HCT116 (cell line): ENCODE measurements around the gene CGNL1.

ENCODE experiments used
- EZH2 ChIP-seq: fragments of 200-600 bp; sonication (generic); IDR thresholded peaks from 2 replicates; pipeline ENCODE4 v1.6.1; 2017; ENCODE audit warnings: antibody characterized with exemption, mixed run types
- JUND ChIP-seq: IDR thresholded peaks from 2 replicates; pipeline ENCODE4 v1.6.1; 2012
- POLR2A ChIP-seq: IDR thresholded peaks from 2 replicates; pipeline ENCODE4 v1.7.0; 2011; ENCODE audit warnings: borderline replicate concordance; ENCODE audit not compliant: insufficient read depth, insufficient read length; ENCODE audit errors: extremely low read depth
- POLR2AphosphoS5 ChIP-seq: IDR thresholded peaks from 2 replicates; pipeline ENCODE4 v1.6.1; 2011; ENCODE audit warnings: mild to moderate bottlenecking, low read depth, low read length, moderate library complexity
- RAD21 ChIP-seq: IDR thresholded peaks from 2 replicates; pipeline ENCODE4 v1.6.1; 2012; ENCODE audit warnings: low read depth, mild to moderate bottlenecking
- SIN3A ChIP-seq: IDR thresholded peaks from 2 replicates; pipeline ENCODE4 v1.6.1; 2012; ENCODE audit warnings: low read depth
- ZFX ChIP-seq: fragments of 450-650 bp; IDR thresholded peaks from 2 replicates; pipeline ENCODE4 v1.6.1; 2017
- ZNF274 ChIP-seq: fragments of 200-500 bp; sonication (Bioruptor generic); IDR thresholded peaks from 2 replicates; pipeline ENCODE4 v1.6.1; 2014; ENCODE audit warnings: mild to moderate bottlenecking, low read depth, low read length, inconsistent platforms
- TF ChIP-seq, protein P1 (sequence below), 3 experiments: fragments of 200-600 bp in 1 of 3; sonication (generic) in 1 of 3; IDR thresholded peaks in 2 of 3; conservative IDR thresholded peaks in 1 of 3; 2 replicates each; pipeline ENCODE4 v1.5.1; 2012 to 2017; ENCODE audit warnings: low read depth in 2 of 3, low read length in 2 of 3, antibody characterized with exemption in 1 of 3, borderline replicate concordance in 1 of 3, control low read depth in 1 of 3, mild to moderate bottlenecking in 1 of 3, mixed read lengths in 1 of 3, mixed run types in 1 of 3, moderate library complexity in 1 of 3; ENCODE audit not compliant: insufficient read depth in 1 of 3
- TF ChIP-seq, protein P2 (sequence below): IDR thresholded peaks from 2 replicates; pipeline ENCODE4 v1.6.1; 2012
- TF ChIP-seq, protein P3 (sequence below): IDR thresholded peaks from 2 replicates; pipeline ENCODE4 v1.6.1; 2011; ENCODE audit warnings: mild to moderate bottlenecking, low read length, moderate library complexity; ENCODE audit not compliant: insufficient replicate concordance; ENCODE audit errors: extremely low read depth
- TF ChIP-seq, protein P4 (sequence below): IDR thresholded peaks from 2 replicates; pipeline ENCODE4 v1.6.1; 2012

DNA sequence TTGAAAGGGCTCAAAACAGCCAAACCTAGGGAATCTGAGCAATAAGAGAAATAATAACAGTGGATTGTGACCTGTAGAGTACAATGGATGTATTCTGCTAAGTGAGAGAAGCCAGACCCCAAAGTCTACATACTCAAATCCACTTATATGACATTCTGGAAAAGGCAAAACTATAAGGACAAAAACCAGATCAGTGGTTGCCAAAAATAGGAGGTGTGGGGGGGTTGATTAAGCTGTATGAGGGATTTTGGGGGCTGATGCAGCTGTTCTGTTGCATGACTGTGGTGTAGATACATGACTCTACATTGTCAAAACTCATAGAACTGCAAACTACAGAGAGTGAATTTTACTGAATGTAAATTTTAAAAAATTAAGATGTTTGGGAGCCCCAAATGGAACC is 20.1 kb upstream of the CGNL1 start:
- TF ChIP-seq RAD21 (no peak), POLR2A (no peak), SIN3A (no peak), ZFX (no peak), ZNF274 (no peak), EZH2 (no peak), JUND (no peak), POLR2AphosphoS5 (no peak)
- TF ChIP-seq, protein P1, sequence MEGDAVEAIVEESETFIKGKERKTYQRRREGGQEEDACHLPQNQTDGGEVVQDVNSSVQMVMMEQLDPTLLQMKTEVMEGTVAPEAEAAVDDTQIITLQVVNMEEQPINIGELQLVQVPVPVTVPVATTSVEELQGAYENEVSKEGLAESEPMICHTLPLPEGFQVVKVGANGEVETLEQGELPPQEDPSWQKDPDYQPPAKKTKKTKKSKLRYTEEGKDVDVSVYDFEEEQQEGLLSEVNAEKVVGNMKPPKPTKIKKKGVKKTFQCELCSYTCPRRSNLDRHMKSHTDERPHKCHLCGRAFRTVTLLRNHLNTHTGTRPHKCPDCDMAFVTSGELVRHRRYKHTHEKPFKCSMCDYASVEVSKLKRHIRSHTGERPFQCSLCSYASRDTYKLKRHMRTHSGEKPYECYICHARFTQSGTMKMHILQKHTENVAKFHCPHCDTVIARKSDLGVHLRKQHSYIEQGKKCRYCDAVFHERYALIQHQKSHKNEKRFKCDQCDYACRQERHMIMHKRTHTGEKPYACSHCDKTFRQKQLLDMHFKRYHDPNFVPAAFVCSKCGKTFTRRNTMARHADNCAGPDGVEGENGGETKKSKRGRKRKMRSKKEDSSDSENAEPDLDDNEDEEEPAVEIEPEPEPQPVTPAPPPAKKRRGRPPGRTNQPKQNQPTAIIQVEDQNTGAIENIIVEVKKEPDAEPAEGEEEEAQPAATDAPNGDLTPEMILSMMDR (IDR thresholded peaks at IDR 0.05 in 2 of 3, conservative IDR thresholded peaks at IDR 0.05 in 1 of 3; ENCODE audit: borderline replicate concordance in 1 of 3, insufficient read depth in 1 of 3, low read depth in 2 of 3, low read length in 2 of 3), result no peak
- TF ChIP-seq, protein P2, sequence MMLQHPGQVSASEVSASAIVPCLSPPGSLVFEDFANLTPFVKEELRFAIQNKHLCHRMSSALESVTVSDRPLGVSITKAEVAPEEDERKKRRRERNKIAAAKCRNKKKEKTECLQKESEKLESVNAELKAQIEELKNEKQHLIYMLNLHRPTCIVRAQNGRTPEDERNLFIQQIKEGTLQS, result no peak
- TF ChIP-seq, protein P3, sequence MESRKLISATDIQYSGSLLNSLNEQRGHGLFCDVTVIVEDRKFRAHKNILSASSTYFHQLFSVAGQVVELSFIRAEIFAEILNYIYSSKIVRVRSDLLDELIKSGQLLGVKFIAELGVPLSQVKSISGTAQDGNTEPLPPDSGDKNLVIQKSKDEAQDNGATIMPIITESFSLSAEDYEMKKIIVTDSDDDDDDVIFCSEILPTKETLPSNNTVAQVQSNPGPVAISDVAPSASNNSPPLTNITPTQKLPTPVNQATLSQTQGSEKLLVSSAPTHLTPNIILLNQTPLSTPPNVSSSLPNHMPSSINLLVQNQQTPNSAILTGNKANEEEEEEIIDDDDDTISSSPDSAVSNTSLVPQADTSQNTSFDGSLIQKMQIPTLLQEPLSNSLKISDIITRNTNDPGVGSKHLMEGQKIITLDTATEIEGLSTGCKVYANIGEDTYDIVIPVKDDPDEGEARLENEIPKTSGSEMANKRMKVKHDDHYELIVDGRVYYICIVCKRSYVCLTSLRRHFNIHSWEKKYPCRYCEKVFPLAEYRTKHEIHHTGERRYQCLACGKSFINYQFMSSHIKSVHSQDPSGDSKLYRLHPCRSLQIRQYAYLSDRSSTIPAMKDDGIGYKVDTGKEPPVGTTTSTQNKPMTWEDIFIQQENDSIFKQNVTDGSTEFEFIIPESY, result no peak
- TF ChIP-seq, protein P4, sequence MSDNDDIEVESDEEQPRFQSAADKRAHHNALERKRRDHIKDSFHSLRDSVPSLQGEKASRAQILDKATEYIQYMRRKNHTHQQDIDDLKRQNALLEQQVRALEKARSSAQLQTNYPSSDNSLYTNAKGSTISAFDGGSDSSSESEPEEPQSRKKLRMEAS, result no peak
